ENCODE data around the gene DDX11.

The DDX11 gene

DNA sequence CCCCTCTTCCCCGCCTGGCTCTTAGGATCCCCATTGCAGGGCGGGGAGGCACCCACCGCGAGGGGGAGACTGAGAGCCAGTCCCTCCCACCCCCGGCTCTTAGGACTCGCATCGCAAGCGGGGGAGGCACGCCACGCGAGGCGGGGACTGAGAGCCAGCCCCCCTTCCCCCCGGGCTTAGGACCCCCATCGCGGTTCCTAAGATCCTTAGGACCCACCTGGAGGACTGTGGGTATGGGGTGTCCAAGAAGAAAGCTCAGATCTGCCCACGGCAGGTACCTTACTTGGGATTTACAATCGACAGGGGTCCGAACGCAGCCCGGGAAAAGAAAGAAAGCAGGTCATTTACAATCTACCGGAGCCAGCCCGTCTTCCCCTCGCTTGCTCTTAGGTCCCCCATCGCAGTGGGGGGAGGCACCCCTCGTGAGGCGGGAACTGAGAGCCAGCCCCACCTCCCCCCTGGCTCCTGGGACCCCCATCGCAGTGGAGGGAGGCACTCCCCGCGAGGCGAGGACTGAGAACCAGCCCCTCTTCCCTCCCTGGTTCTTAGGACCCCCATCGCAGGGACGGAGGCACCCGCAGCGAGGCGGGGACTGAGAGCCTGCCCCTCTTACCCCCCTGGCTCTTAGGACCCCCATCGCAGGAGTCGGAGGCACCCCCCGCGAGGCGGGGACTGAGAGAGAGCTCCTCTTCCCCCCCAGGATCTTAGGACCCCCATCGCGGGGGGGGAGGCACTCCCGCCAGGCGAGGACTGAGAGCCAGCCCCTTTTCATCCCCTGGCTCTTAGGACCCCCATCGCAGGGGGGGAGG, 43.7 kb downstream of the DDX11 start (continued):
- TF ChIP-seq ZBTB7A (tag by site-specific recombination; IDR thresholded peaks at IDR 0.05; ENCODE audit: low read depth): no peak; the same call in 1 of the 2 replicates
- TF ChIP-seq ZNF785 (tag by site-specific recombination; IDR thresholded peaks at IDR 0.05): no peak
- no peak for TF ChIP-seq ZNF555 (tag by site-specific recombination; conservative IDR thresholded peaks at IDR 0.05)
- TF ChIP-seq ZIC2 (tag by site-specific recombination; IDR thresholded peaks at IDR 0.05): peak; percentile 87
- TF ChIP-seq ZFP37 (tag by site-specific recombination; IDR thresholded peaks at IDR 0.05): no peak
- 0 out of 2 replicates have a peak, but pooled peaks have one; percentile 47 for TF ChIP-seq ZXDB (tag by site-specific recombination; IDR thresholded peaks at IDR 0.05)
- TF ChIP-seq, protein P1, sequence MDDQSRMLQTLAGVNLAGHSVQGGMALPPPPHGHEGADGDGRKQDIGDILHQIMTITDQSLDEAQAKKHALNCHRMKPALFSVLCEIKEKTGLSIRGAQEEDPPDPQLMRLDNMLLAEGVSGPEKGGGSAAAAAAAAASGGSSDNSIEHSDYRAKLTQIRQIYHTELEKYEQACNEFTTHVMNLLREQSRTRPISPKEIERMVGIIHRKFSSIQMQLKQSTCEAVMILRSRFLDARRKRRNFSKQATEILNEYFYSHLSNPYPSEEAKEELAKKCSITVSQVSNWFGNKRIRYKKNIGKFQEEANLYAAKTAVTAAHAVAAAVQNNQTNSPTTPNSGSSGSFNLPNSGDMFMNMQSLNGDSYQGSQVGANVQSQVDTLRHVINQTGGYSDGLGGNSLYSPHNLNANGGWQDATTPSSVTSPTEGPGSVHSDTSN (CRISPR knock-in tag; IDR thresholded peaks at IDR 0.05): no peak
- no peak for TF ChIP-seq TCF7L2 (IDR thresholded peaks at IDR 0.05; ENCODE audit: borderline replicate concordance, low read depth, low read length)
- TF ChIP-seq, protein P2, sequence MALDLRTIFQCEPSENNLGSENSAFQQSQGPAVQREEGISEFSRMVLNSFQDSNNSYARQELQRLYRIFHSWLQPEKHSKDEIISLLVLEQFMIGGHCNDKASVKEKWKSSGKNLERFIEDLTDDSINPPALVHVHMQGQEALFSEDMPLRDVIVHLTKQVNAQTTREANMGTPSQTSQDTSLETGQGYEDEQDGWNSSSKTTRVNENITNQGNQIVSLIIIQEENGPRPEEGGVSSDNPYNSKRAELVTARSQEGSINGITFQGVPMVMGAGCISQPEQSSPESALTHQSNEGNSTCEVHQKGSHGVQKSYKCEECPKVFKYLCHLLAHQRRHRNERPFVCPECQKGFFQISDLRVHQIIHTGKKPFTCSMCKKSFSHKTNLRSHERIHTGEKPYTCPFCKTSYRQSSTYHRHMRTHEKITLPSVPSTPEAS (tag by site-specific recombination; IDR thresholded peaks at IDR 0.05): no peak
- no peak for TF ChIP-seq ZNF626 (tag by site-specific recombination; IDR thresholded peaks at IDR 0.05)
- TF ChIP-seq SP7 (tag by site-specific recombination; IDR thresholded peaks at IDR 0.05): no peak
- no peak for TF ChIP-seq REPIN1 (tag by site-specific recombination; IDR thresholded peaks at IDR 0.05; ENCODE audit: low read depth)
- TF ChIP-seq GLIS1 (tag by site-specific recombination; IDR thresholded peaks at IDR 0.05): peak; percentile 99
- TF ChIP-seq KLF8 (tag by site-specific recombination; IDR thresholded peaks at IDR 0.05): no peak
- TF ChIP-seq ZNF175 (tag by site-specific recombination; IDR thresholded peaks at IDR 0.05): no peak
- TF ChIP-seq SCRT1 (tag by site-specific recombination; IDR thresholded peaks at IDR 0.05; ENCODE audit: borderline replicate concordance): no peak
- no peak for TF ChIP-seq SALL2 (tag by site-specific recombination; IDR thresholded peaks at IDR 0.05; ENCODE audit: borderline replicate concordance)
- TF ChIP-seq KLF9 (tag by site-specific recombination; IDR thresholded peaks at IDR 0.05; ENCODE audit: low read depth): peak; percentile 47; the same call in 1 of the 2 replicates
- no peak for TF ChIP-seq ZNF211 (tag by site-specific recombination; IDR thresholded peaks at IDR 0.05; ENCODE audit: low read depth)
- peak; percentile 58 for TF ChIP-seq SP2 (tag by site-specific recombination; IDR thresholded peaks at IDR 0.05)
- no peak for TF ChIP-seq SETDB1 (IDR thresholded peaks at IDR 0.05; ENCODE audit: insufficient read length, low read length)
- no peak for TF ChIP-seq MEIS1 (CRISPR knock-in tag; IDR thresholded peaks at IDR 0.05; ENCODE audit: borderline replicate concordance)
- TF ChIP-seq, protein P3, sequence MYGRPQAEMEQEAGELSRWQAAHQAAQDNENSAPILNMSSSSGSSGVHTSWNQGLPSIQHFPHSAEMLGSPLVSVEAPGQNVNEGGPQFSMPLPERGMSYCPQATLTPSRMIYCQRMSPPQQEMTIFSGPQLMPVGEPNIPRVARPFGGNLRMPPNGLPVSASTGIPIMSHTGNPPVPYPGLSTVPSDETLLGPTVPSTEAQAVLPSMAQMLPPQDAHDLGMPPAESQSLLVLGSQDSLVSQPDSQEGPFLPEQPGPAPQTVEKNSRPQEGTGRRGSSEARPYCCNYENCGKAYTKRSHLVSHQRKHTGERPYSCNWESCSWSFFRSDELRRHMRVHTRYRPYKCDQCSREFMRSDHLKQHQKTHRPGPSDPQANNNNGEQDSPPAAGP (tag by site-specific recombination; IDR thresholded peaks at IDR 0.05): no peak
- TF ChIP-seq, protein P4, sequence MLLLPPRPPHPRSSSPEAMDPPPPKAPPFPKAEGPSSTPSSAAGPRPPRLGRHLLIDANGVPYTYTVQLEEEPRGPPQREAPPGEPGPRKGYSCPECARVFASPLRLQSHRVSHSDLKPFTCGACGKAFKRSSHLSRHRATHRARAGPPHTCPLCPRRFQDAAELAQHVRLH (tag by site-specific recombination; IDR thresholded peaks at IDR 0.05): no peak
- no peak for TF ChIP-seq ZNF138 (tag by site-specific recombination; IDR thresholded peaks at IDR 0.05; ENCODE audit: borderline replicate concordance)
- no peak for TF ChIP-seq ZNF350 (tag by site-specific recombination; IDR thresholded peaks at IDR 0.05)
- TF ChIP-seq ZBTB21 (tag by site-specific recombination; IDR thresholded peaks at IDR 0.05): no peak
- TF ChIP-seq ZNF560 (tag by site-specific recombination; IDR thresholded peaks at IDR 0.05; ENCODE audit: borderline replicate concordance): no peak
- TF ChIP-seq ZNF837 (tag by site-specific recombination; IDR thresholded peaks at IDR 0.05): no peak
- peak; percentile 46; the same call in 1 of the 2 replicates for TF ChIP-seq ZNF660 (tag by site-specific recombination; IDR thresholded peaks at IDR 0.05)
- TF ChIP-seq ZNF423 (tag by site-specific recombination; IDR thresholded peaks at IDR 0.05): no peak
- TF ChIP-seq, protein P5, sequence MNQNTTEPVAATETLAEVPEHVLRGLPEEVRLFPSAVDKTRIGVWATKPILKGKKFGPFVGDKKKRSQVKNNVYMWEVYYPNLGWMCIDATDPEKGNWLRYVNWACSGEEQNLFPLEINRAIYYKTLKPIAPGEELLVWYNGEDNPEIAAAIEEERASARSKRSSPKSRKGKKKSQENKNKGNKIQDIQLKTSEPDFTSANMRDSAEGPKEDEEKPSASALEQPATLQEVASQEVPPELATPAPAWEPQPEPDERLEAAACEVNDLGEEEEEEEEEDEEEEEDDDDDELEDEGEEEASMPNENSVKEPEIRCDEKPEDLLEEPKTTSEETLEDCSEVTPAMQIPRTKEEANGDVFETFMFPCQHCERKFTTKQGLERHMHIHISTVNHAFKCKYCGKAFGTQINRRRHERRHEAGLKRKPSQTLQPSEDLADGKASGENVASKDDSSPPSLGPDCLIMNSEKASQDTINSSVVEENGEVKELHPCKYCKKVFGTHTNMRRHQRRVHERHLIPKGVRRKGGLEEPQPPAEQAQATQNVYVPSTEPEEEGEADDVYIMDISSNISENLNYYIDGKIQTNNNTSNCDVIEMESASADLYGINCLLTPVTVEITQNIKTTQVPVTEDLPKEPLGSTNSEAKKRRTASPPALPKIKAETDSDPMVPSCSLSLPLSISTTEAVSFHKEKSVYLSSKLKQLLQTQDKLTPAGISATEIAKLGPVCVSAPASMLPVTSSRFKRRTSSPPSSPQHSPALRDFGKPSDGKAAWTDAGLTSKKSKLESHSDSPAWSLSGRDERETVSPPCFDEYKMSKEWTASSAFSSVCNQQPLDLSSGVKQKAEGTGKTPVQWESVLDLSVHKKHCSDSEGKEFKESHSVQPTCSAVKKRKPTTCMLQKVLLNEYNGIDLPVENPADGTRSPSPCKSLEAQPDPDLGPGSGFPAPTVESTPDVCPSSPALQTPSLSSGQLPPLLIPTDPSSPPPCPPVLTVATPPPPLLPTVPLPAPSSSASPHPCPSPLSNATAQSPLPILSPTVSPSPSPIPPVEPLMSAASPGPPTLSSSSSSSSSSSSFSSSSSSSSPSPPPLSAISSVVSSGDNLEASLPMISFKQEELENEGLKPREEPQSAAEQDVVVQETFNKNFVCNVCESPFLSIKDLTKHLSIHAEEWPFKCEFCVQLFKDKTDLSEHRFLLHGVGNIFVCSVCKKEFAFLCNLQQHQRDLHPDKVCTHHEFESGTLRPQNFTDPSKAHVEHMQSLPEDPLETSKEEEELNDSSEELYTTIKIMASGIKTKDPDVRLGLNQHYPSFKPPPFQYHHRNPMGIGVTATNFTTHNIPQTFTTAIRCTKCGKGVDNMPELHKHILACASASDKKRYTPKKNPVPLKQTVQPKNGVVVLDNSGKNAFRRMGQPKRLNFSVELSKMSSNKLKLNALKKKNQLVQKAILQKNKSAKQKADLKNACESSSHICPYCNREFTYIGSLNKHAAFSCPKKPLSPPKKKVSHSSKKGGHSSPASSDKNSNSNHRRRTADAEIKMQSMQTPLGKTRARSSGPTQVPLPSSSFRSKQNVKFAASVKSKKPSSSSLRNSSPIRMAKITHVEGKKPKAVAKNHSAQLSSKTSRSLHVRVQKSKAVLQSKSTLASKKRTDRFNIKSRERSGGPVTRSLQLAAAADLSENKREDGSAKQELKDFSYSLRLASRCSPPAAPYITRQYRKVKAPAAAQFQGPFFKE (tag by site-specific recombination; IDR thresholded peaks at IDR 0.05; ENCODE audit: borderline replicate concordance): no peak

Measured in HEK293 (cell line).